ENCODE results near the gene RHOD. TPM values are rescaled to one million over a fixed set of nuclear protein-coding genes. Genes with fewer than 3 reads are reported as not detected.

Gene RHOD
- total and polyA plus RNA-seq, 2 of the 8 experiments (the other 6 are each of a cell fraction or from before 2014, with no cell fraction given), result 12.1 to 17.6 TPM

- Histone ChIP-seq H3K9ac (replicated peaks in 1 of 4; ENCODE audit: extremely low read depth in 1 of 4, low read depth in 3 of 4, low read length in 3 of 4) (peak overlapping the region; percentile 4 to 89 (median 28); a peak in 4 of 7 replicates), H4K91ac (replicated peaks; ENCODE audit: insufficient read length, low read length) (no peak overlapping the region), H3K23ac (ENCODE audit: insufficient read length) (no peak overlapping the region), H3K27me3 (replicated peaks in 1 of 4; ENCODE audit: control insufficient read depth in 3 of 4, extremely low read depth in 1 of 4, insufficient read depth in 3 of 4, low read length in 3 of 4) (no peaks in the 10 kb centered on the region), H2AK5ac (ENCODE audit: low read depth, low read length) (no peak overlapping the region), H2AFZ (ENCODE audit: low read length) (no peak overlapping the region), H4K20me1 (replicated peaks in 1 of 2; ENCODE audit: control insufficient read depth in 1 of 2, insufficient read depth in 2 of 2, low read length in 2 of 2) (peaks cover 3% of the 10 kb centered on the region in 2 experiments), H2BK5ac (ENCODE audit: low read depth, low read length) (no peak overlapping the region), H3K18ac (ENCODE audit: extremely low read depth, low read length) (no peak overlapping the region), H3K23me2 (ENCODE audit: low read depth, low read length) (peaks cover 10% of the 10 kb centered on the region; the same call in 1 of the 2 replicates), H3K79me2 (ENCODE audit: control insufficient read depth in 1 of 2, insufficient read depth in 2 of 2, low read length in 2 of 2) (peaks cover 30 to 65% of the 10 kb centered on the region in 2 experiments), H3K79me1 (ENCODE audit: low read depth, low read length) (no peaks in the 10 kb centered on the region; the same call in 1 of the 2 replicates), H3K27ac (ENCODE audit: low read depth, low read length) (no peak overlapping the region), H2BK15ac (ENCODE audit: low read length) (no peak overlapping the region), H3K4ac (replicated peaks; ENCODE audit: insufficient read length, low read depth, low read length) (no peak overlapping the region), H3K14ac (ENCODE audit: insufficient read length) (no peak overlapping the region), H4K5ac (ENCODE audit: insufficient read length, low read depth, low read length) (no peak overlapping the region), H3K36me3 (ENCODE audit: control insufficient read depth in 2 of 4, insufficient read depth in 4 of 4, low read length in 3 of 4) (peaks cover 0 to 13% (median 0%) of the 10 kb centered on the region in 4 experiments; a peak in 1 of 8 replicates), H3K4me1 (replicated peaks in 1 of 4; ENCODE audit: control insufficient read depth in 3 of 4, insufficient read depth in 4 of 4, low read length in 3 of 4) (peaks cover 0 to 5% (median 3%) of the 10 kb centered on the region in 4 experiments; a peak in 4 of 7 replicates), H2BK20ac (ENCODE audit: low read length) (no peak overlapping the region), H2BK12ac (ENCODE audit: low read depth, low read length) (no peak overlapping the region), H3K4me3 (ENCODE audit: extremely low read depth in 1 of 4, insufficient read depth in 2 of 4, low read depth in 3 of 4, low read length in 4 of 4) (peak overlapping the region; percentile 80 to 97 (median 92)), H3K4me2 (ENCODE audit: insufficient read depth in 1 of 2, low read depth in 2 of 2, low read length in 2 of 2) (peak overlapping the region; percentile 81 to 95), H3K56ac (replicated peaks; ENCODE audit: insufficient read length, low read depth, low read length) (no peak overlapping the region), H4K8ac (ENCODE audit: extremely low read depth, insufficient read depth, low read length) (no peak overlapping the region), H2BK120ac (replicated peaks; ENCODE audit: low read depth, low read length) (no peak overlapping the region), H3K9me3 (ENCODE audit: insufficient read depth in 2 of 2, low read depth in 1 of 2, low read length in 1 of 2) (no peaks in the 10 kb centered on the region)
- ChIA-PET POLR2A (ENCODE audit: partially characterized antibody) (interaction anchor here (0.7 to 0.8 kb wide), 2 partner anchors 14 to 18 kb away, joined by 4 read pairs; no protein-coding TSS in a partner anchor), CTCF (ENCODE audit: partially characterized antibody) (no interaction called here)
- FAIRE-seq, result no peak
- TF ChIP-seq E2F6 (IDR thresholded peaks at IDR 0.05), result no peak
- 0 out of 2 replicates have a peak, but pooled peaks have one; percentile 1 for TF ChIP-seq TAF1 (IDR thresholded peaks at IDR 0.05; ENCODE audit: low read depth, low read length)
- 56% methylated on average over 9 of the region's 9 CpGs; no CpG with 5 or more reads in 1 of the 2 experiments for WGBS, 2 experiments (ENCODE audit: extremely low coverage in 1 of 2, insufficient coverage in 1 of 2, insufficient read length in 1 of 2, insufficient replicate concordance in 2 of 2, low coverage in 1 of 2, low lambda C conversion rate in 2 of 2, missing lambda C conversion rate in 1 of 2)
- no peak for DNase-seq (ENCODE audit: low read depth in 1 of 2, low spot score in 2 of 2)
Observed at GRCh38 chr11:67120881-67121710, 64.4 kb downstream of the RHOD start.

All from H1 (cell line).